Activated B cell treated with CpG ODN at 0.5 μM for 24 hours (primary cell): ENCODE measurements around the gene R3HDM4. TPM values are rescaled to one million over a fixed set of nuclear protein-coding genes. Genes with fewer than 3 reads are reported as not detected.
"Not testable (repeated sequence)": the region's sequence is repeated elsewhere in the genome, so short reads cannot be mapped to it uniquely, and the experiment has no call there.

Experiments
- ATAC-seq: fragments of 200-7000 bp; cut with Tn5 transposase; one replicate; pipeline ENCODE4 v1.10.0; 2021; ENCODE audit warnings: low read depth, mild to moderate bottlenecking, moderate library complexity
- CTCF ChIA-PET: fragments of 350-600 bp; sonication (Branson Sonifier 250); formaldehyde crosslinking; loops from one replicate; lab custom pipeline; 2021; ENCODE audit warnings: antibody characterized with exemption; lab: Charles Lee
- POLR2A ChIA-PET: fragments of 350-600 bp; sonication (Branson Sonifier 250); formaldehyde crosslinking; loops from one replicate; lab custom pipeline; 2021; ENCODE audit warnings: antibody characterized with exemption; lab: Charles Lee
- DNase-seq: peaks from one replicate; pipeline ENCODE4 v3.0.0; 2022
- H3K27ac Mint-ChIP-seq: one replicate; pipeline ENCODE4 v1.8.0; 2020; ENCODE audit warnings: mixed read lengths
- H3K27me3 Mint-ChIP-seq: one replicate; pipeline ENCODE4 v1.8.0; 2021; ENCODE audit warnings: mixed read lengths
- H3K36me3 Mint-ChIP-seq: one replicate; pipeline ENCODE4 v1.8.0; 2021; ENCODE audit warnings: low read depth, mixed read lengths
- H3K4me1 Mint-ChIP-seq: one replicate; pipeline ENCODE4 v1.8.0; 2021; ENCODE audit warnings: mixed read lengths
- H3K4me3 Mint-ChIP-seq: one replicate; pipeline ENCODE4 v1.8.0; 2020; ENCODE audit warnings: mild to moderate bottlenecking, mixed read lengths
- H3K9me3 Mint-ChIP-seq: one replicate; pipeline ENCODE4 v1.8.0; 2020; ENCODE audit warnings: mixed read lengths
- intact Hi-C: fragments of 100-400 bp; cut with micrococcal nuclease; formaldehyde crosslinking; loops from one replicate; pipeline ENCODE4 v1.15.1; 2024
- total RNA-seq: library from RNA; stranded (reverse); gene quantifications from 2 replicates; pipeline ENCODE4 v1.2.3, GENCODE V29; 2022
- TF ChIP-seq, protein P1 (sequence below): fragments of 200-600 bp; IDR thresholded peaks from one replicate; pipeline ENCODE4 v1.8.0; 2022; ENCODE audit warnings: antibody characterized with exemption, mild to moderate bottlenecking

R3HDM4 gene
- total RNA-seq, 1 donor from 2014 or later = 189 TPM

DNA sequence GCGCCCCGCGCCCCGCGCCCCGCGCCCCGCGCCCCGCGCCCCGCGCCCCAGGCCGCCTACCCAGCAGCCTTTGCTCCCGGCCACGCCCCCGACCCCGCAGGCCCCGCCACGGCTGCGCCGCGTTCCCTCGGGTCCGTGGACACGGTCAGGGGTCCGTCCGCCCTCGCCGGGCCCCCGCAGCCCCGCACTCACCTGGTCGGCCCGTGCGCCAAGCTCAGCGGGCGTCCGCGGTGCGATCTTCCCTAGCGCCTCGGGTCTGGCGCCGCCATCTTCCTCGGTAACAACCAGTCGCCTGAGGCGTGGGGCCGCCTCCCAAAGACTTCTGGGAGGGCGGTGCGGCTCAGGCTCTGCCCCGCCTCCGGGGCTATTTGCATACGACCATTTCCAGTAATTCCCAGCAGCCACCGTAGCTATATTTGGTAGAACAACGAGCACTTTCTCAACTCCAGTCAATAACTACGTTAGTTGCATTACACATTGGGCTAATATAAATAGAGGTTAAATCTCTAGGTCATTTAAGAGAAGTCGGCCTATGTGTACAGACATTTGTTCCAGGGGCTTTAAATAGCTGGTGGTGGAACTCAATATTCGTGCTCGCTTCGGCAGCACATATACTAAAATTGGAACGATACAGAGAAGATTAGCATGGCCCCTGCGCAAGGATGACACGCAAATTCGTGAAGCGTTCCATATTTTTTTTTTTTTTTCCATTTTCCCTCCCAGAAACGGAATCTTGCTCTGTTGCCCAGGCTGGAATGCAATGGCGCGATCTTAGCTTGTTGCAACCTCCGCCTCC is 19.9 kb downstream of the R3HDM4 start, which contains the start of the genes MED16 and RNU6-9:
TSS of gene MED16 (minus strand) at position 294 of the 796 bp plus-strand sequence. CDS start 2,056 bp downstream, outside the sequence.
TSS of gene RNU6-9 (plus strand) at position 591 of the 796 bp plus-strand sequence.
- H3K4me1 Mint-ChIP-seq = peaks cover 21% of the 10 kb centered on the region
- intact Hi-C loops = loop anchor here (1.0 to 2.0 kb wide), 5 partner anchors 16 to 96 kb away; partner anchors contain the start of genes KISS1R and PTBP1
- peak within 1 kb of the TSS; percentile 99 for H3K27ac Mint-ChIP-seq
- DNase-seq (peak; percentile 87), ATAC-seq (peak; percentile 93)
- ChIA-PET POLR2A (interaction anchor here (0.7 to 7.8 kb wide), 16 partner anchors 14 to 382 kb away, joined by 3 to 213 read pairs (median 6); partner anchors contain the start of genes CIRBP, FAM174C, PTBP1 and R3HDM4), CTCF (interaction anchor here (0.9 to 1.2 kb wide), 3 partner anchors 14 to 29 kb away, joined by 5 to 6 read pairs (median 5); no protein-coding TSS in a partner anchor)
- TF ChIP-seq, protein P1, sequence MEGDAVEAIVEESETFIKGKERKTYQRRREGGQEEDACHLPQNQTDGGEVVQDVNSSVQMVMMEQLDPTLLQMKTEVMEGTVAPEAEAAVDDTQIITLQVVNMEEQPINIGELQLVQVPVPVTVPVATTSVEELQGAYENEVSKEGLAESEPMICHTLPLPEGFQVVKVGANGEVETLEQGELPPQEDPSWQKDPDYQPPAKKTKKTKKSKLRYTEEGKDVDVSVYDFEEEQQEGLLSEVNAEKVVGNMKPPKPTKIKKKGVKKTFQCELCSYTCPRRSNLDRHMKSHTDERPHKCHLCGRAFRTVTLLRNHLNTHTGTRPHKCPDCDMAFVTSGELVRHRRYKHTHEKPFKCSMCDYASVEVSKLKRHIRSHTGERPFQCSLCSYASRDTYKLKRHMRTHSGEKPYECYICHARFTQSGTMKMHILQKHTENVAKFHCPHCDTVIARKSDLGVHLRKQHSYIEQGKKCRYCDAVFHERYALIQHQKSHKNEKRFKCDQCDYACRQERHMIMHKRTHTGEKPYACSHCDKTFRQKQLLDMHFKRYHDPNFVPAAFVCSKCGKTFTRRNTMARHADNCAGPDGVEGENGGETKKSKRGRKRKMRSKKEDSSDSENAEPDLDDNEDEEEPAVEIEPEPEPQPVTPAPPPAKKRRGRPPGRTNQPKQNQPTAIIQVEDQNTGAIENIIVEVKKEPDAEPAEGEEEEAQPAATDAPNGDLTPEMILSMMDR = no peak
- H3K4me3 Mint-ChIP-seq = peak within 1 kb of the TSS; percentile 91
- H3K27me3 Mint-ChIP-seq = no peaks in the 10 kb centered on the region
- H3K9me3 Mint-ChIP-seq = no peaks in the 10 kb centered on the region
- peaks cover 41% of the 10 kb centered on the region for H3K36me3 Mint-ChIP-seq

DNA sequence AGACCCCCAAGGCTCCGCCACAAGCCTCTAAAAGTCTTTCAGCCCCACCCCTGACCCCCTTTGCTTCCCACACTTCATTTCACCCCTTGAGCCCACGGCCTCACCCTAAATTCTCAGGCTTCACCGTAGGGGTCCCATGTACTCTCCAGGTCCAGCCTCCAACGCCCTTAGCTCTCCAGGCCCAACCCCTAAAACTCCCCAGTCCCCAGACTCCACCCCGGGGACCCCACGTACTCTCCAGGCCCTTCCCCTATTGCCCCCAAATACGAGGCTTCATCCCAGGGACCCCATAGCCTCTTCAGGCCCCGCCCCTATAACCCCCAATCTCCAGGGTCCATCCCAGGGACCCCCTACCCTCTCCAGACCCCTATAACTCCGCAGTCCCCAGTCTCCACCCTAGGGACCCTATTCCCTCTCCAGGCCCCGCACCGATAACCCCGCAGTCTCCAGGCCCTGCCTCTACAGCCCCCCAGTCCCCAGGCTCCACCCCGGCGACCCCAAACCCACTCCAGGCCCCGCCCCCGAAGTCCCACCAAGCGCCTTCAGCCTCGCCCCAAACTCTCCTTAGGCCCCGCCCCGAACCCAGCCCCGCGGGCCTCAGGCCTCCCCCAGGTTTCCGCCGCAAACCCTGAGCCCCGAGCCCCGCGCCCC is 20.7 kb downstream of the R3HDM4 start:
- POLR2A ChIA-PET = interaction anchor here (1.0 to 7.8 kb wide), 13 partner anchors 13 to 377 kb away, joined by 3 to 213 read pairs (median 7); partner anchors contain the start of genes CIRBP, PTBP1, R3HDM4 and WDR18
- intact Hi-C loops = loop anchor here (2.0 kb wide), 1 partner anchor 20 kb away; no protein-coding TSS in a partner anchor
- H3K4me1 Mint-ChIP-seq = peaks cover 21% of the 10 kb centered on the region

DNA sequence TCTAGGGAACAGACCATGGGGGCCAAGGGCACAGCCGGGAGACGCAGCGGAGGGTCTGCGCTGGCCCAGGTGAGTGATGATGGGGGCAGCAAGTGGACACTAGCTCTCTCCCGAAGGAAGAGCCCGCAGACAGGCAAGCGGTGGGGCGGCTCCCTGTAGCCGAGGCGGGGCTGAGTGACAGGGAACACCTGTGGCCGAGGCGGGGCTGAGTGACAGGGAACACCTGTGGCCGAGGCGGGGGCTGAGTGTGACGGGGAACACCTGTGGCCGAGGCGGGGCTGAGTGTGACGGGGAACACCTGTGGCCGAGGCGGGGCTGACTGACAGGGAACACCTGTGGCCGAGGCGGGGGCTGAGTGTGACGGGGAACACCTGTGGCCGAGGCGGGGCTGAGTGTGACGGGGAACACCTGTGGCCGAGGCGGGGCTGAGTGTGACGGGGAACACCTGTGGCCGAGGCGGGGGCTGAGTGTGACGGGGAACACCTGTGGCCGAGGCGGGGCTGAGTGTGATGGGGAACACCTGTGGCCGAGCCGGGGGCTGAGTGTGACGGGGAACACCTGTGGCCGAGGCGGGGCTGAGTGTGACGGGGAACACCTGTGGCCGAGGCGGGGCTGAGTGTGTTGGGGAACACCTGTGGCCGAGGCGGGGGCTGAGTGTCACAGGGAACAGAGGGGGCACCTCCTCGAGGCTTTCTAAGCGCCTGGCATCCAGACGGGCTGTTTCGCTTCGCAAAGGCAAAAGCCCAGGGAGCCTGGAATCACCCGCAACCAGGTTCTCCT is 21.4 kb downstream of the R3HDM4 start:
- H3K4me3 Mint-ChIP-seq = peak overlapping the region; percentile 82
- intact Hi-C loops = loop anchor here (2.0 kb wide), 1 partner anchor 19 kb away; no protein-coding TSS in a partner anchor
- peaks cover 37% of the 10 kb centered on the region for H3K36me3 Mint-ChIP-seq
- POLR2A ChIA-PET = interaction anchor here (1.6 to 7.8 kb wide), 3 partner anchors 15 to 26 kb away, joined by 7 to 213 read pairs (median 16); partner anchors contain the start of gene R3HDM4
- H3K4me1 Mint-ChIP-seq = peaks cover 21% of the 10 kb centered on the region
- H3K27me3 Mint-ChIP-seq, H3K9me3 Mint-ChIP-seq, ATAC-seq, CTCF ChIA-PET, DNase-seq: not testable (repeated sequence)
- peak overlapping the region; percentile 76 for H3K27ac Mint-ChIP-seq

More for the DNA sequence above, 20.7 kb downstream of the R3HDM4 start:
- TF ChIP-seq, protein P1 = no peak
- DNase-seq = no peak
- Mint-ChIP-seq H3K9me3 (no peaks in the 10 kb centered on the region), H3K27ac (peak overlapping the region; percentile 76), H3K4me3 (peak overlapping the region; percentile 82), H3K27me3 (no peaks in the 10 kb centered on the region), H3K36me3 (peaks cover 39% of the 10 kb centered on the region)
- peak; percentile 34 for ATAC-seq
- CTCF ChIA-PET = interaction anchor here (1.2 kb wide), 1 partner anchor 28 kb away, joined by 5 read pairs; no protein-coding TSS in a partner anchor

DNA sequence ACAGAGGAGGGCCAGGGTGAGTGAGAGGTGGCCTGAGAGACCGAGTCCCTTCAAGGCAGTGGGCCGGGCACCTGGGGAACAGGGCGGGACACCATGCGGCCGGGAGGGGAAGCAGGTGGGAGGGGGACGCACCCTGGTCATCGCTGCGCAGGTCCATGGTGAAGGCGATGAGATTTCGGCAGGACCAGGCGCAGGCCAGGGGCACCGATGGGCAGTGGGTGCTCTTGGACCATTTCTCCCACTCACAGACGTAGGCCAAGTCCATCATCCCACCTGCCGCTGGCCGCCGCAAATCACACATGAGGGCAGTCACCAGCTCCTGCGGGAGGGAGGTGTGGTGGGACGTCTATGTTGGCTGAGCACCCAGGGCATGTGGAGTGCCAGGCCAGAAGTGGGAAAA is 22.2 kb downstream of the R3HDM4 start:
- Mint-ChIP-seq H3K27me3 (no peaks in the 10 kb centered on the region), H3K4me3 (peak overlapping the region; percentile 59), H3K4me1 (peaks cover 18% of the 10 kb centered on the region), H3K36me3 (peaks cover 35% of the 10 kb centered on the region), H3K27ac (peak overlapping the region; percentile 31), H3K9me3 (no peaks in the 10 kb centered on the region)
- ATAC-seq (no peak), DNase-seq (no peak)
- intact Hi-C loops = no loop called here
- ChIA-PET POLR2A (no interaction called here), CTCF (no interaction called here)
- TF ChIP-seq, protein P1 = no peak
